BE2C (cell line): ENCODE data around the gene SPSB3.

Experiments
- DNase-seq: peaks from one replicate; pipeline ENCODE4 v3.0.0-alpha.2; 2020
- H3K27me3 ChIP-seq: fragments of 250-450 bp; sonication (Bioruptor Pico); 2 replicates; pipeline ENCODE4 v1.5.1; 2020; ENCODE audit warnings: mild to moderate bottlenecking
- H3K36me3 ChIP-seq: fragments of 250-450 bp; sonication (Bioruptor Pico); 2 replicates; pipeline ENCODE4 v1.5.1; 2020; ENCODE audit warnings: mild to moderate bottlenecking
- H3K4me1 ChIP-seq: fragments of 250-450 bp; sonication (Bioruptor Pico); 2 replicates; pipeline ENCODE4 v1.5.1; 2020
- H3K4me3 ChIP-seq: 2 replicates; pipeline ENCODE4 v1.5.1; 2011; ENCODE audit warnings: low read depth, low read length
- H3K9me3 ChIP-seq: fragments of 250-450 bp; sonication (Bioruptor Pico); 2 replicates; pipeline ENCODE4 v1.5.1; 2020
- CTCF ChIP-seq: IDR thresholded peaks from 2 replicates; pipeline ENCODE4 v1.5.1; 2012; ENCODE audit warnings: mild to moderate bottlenecking, low read depth, low read length

SPSB3 gene

GRCh38 chr16:1767116-1767994 is 15.0 kb downstream of the SPSB3 start:
- Histone ChIP-seq H3K9me3 (no peaks in the 10 kb centered on the region), H3K4me3 (no peak overlapping the region), H3K27me3 (no peaks in the 10 kb centered on the region), H3K4me1 (peaks cover 4% of the 10 kb centered on the region), H3K36me3 (peaks cover 79% of the 10 kb centered on the region)
- no peak for DNase-seq
- no peak for TF ChIP-seq CTCF

- H3K4me1 ChIP-seq: peaks cover 4% of the 10 kb centered on the region
These were observed 15.7 kb downstream of the SPSB3 start for GRCh38 chr16:1766701-1767100.

GRCh38 chr16:1766231-1766630 is 16.1 kb downstream of the SPSB3 start:
- no peaks in the 10 kb centered on the region for H3K9me3 ChIP-seq
- no peak overlapping the region for H3K4me3 ChIP-seq
- H3K36me3 ChIP-seq: peaks cover 77% of the 10 kb centered on the region
- no peak for TF ChIP-seq CTCF
- no peaks in the 10 kb centered on the region for H3K27me3 ChIP-seq
- peaks cover 4% of the 10 kb centered on the region for H3K4me1 ChIP-seq
- DNase-seq: no peak

More at GRCh38 chr16:1766701-1767100, 15.7 kb downstream of the SPSB3 start:
- no peak for DNase-seq
- TF ChIP-seq CTCF: no peak
- Histone ChIP-seq H3K36me3 (peaks cover 77% of the 10 kb centered on the region), H3K4me3 (no peak overlapping the region), H3K27me3 (no peaks in the 10 kb centered on the region), H3K9me3 (no peaks in the 10 kb centered on the region)

- peaks cover 80% of the 10 kb centered on the region for H3K36me3 ChIP-seq
- no peak overlapping the region for H3K4me3 ChIP-seq
- DNase-seq: no peak
- TF ChIP-seq CTCF: no peak
- peaks cover 4% of the 10 kb centered on the region for H3K4me1 ChIP-seq
- H3K27me3 ChIP-seq: no peaks in the 10 kb centered on the region
- H3K9me3 ChIP-seq: no peaks in the 10 kb centered on the region
These were observed 16.5 kb downstream of the SPSB3 start for GRCh38 chr16:1765826-1766225.

GRCh38 chr16:1764971-1765370 is 17.4 kb downstream of the SPSB3 start:
- Histone ChIP-seq H3K36me3 (peaks cover 80% of the 10 kb centered on the region), H3K4me3 (no peak overlapping the region), H3K27me3 (no peaks in the 10 kb centered on the region), H3K4me1 (peaks cover 1% of the 10 kb centered on the region), H3K9me3 (no peaks in the 10 kb centered on the region)
- DNase-seq: no peak
- TF ChIP-seq CTCF: no peak
